Stromal cell of bone marrow (primary cell): ENCODE measurements around the gene PSMC3IP.

Experiments
- DNase-seq: peaks from one replicate; pipeline ENCODE4 v3.0.0-alpha.2; 2012; ENCODE audit warnings: low read depth

Gene PSMC3IP

GRCh38 chr17:42537826-42538451, 39.6 kb downstream of the PSMC3IP start:
- DNase-seq, result no peak

DNA sequence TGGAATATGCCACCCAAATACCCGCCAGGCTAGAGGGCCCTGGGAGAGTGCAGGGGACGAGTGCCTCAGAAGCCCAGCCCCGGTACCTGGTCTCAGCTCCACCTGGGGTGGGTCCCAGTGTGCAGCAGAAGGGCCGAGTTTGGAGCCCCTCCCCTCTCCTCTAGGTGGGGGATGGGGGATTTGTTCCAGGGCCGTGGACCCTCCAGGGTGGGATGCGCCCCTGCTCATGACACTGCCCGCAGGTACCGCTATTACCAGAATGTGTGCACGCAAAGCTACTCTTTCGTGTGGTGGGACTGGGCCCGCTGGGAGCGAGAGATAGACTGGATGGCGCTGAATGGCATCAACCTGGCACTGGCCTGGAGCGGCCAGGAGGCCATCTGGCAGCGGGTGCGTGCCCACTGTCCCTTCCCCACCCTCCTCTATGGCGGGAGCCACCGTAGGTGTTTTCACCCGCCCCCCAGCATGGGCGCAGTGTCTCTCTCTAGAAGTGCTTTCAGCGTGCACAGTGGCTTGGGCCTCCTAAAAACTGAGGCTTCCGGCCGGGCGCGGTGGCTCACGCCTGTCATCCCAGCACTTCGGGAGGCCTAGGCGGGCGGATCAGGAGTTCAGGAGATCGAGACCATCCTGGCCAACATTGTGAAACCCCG, 40.2 kb downstream of the PSMC3IP start:
- no peak for DNase-seq

GRCh38 chr17:42536372-42537155, 41.0 kb downstream of the PSMC3IP start:
- DNase-seq, result no peak

DNA sequence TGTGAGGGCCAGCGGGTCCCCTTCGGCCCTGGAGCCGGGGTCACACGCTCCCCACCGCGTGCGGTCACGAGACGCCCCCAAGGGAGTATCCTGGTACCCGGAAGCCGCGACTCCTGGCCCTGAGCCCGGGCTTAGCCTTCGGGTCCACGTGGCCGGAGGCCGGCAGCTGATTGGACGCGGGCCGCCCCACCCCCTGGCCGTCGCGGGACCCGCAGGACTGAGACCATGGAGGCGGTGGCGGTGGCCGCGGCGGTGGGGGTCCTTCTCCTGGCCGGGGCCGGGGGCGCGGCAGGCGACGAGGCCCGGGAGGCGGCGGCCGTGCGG, 41.5 kb downstream of the PSMC3IP start, which contains the start of gene NAGLU:
Gene NAGLU, plus strand, starts transcription at position 194 of the 324 bp plus-strand sequence. Its CDS starts 32 bp downstream, at position 226.
- DNase-seq, result peak; percentile 76

DNA sequence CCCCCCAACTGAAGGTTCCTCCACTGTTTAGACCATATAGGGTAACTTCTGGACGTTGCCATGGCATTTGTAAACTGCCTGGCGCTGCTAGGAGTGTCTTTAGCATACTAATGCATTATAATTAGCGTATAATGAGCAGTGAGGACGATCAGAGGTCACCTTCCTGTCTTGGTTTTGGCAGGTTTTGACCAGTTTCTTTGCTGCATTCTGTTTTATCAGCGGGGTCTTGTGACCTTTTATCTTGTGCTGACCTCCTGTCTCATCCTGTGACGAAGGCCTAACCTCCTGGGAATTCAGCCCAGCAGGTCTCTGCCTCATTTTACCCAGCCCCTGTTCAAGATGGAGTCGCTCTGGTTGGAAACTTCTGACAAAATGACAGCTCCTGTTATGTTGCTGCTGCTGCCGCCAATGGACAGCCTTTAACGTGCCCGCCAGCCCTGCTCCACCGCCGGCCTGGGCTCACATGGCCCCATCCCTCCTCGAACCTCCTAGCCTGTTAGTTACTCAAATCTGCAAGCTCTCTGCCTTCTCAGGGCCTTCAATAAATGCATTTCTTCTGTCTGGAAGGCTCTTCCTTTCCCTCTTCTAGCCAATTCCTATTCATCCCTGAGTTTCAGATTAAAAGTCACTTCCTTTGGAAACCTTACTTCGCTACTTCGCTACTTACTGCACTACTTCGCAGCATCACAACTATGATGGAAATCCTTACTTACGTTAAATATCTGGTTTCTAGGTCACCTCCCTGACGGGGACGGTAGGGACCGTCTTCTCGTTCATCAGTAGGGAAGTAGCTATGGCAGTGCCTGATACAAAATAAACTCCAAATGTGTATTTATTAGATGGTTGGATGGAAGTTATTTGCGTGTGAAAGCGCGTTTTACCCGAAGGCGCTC, 42.1 kb downstream of the PSMC3IP start:
- DNase-seq, result no peak

DNA sequence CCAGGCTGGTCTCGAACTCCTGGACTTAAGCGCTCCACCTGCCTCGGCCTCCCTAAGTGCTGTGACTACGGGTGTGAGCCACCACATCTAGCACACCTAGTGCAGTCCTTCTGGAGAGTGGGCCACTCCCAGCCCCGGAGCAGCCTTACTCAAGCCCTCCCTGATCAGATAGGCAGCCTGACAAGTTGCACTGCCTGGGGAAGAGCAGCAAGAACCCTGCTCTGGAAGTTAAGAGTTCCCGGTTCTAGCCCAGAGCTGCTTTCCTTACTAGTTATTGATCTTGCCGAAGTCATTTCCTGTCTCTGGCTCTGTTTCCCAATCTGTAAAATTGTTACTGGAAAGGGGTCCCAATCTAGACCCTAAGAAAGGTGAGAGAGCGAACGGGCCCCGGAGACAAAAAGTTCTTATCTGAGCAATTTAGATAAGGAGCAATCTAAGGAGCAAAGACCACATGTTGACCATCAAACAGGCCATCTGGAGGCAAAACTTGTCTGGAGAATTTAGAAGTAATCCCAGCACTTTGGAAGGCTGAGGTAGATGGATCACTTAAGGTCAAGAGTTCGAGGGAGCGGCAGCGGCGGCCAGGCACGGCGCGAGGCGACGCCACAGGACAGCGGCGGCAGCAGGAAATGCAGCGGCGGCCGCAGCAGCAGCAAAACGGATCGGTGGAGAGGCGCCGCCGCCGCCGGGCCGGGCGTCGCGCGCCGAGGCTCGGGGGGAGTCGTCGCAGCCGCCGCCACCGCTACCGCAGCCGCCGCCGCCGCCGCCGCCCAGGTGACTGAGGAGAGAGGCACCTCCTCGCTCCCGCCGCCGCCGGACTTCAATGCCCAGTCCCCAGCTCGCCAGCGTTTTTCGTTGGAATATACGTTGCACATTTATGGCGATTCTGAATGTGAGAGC, 45.8 kb downstream of the PSMC3IP start:
- DNase-seq, result no peak

DNA sequence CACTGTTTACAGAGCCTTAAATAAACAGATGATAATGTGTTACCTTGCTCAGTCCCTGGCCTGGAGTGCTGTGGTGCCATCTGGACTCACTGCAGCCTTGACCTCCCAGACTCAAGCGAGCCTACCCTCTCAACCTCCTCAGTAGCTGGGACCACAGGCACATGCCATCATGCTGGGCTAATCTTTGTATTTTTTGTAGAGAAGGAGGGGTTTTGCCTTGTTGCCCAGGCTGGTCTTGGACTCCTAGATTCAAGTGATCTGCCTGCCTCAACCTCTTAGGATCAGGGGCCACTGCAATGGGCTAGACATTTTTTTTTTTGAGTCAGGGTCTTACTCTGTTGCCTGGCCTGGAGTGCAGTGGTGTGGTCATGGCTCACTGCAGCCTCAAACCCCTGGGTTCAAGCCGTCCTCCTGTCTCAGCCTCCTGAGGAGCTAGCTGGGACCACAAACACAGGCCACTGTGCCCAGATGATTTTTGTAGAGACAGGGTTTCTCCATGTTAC, 46.5 kb downstream of the PSMC3IP start:
- no peak for DNase-seq

DNA sequence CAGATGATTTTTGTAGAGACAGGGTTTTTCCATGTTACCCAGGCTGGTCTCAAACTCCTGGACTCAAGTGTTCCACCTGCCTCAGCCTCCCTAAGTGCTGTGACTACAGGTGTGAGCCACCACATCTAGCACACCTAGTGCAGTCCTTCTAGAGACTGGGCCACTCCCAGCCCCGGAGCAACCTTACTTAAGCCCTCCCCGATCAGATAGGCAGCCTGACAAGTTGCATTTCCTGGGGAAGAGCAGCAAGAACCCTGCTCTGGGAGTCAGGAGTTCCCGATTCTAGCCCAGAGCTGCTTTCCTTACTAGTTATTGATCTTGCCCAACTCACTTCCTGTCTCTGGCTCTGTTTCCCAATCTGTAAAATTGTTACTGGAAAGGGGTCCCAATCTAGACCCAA, 48.5 kb downstream of the PSMC3IP start:
- DNase-seq, result no peak

DNA sequence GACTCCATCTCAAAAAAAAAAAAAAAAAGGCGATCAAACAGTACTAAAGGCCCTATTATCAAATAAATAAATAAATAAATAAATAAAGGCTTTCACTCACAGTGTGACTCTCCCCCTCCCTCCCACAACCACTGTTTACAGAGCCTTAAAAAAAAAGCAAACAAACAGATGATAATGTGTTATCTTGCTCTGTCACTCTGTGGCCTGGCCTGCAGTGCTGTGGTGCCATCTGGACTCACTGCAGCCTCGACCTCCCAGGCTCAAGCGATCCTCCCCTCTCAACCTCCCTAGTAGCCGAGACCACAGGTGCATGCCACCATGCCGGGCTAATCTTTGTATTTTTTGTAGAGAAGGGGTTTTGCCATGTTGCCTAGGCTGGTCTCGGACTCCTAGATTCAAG, 49.6 kb downstream of the PSMC3IP start:
- no peak for DNase-seq

DNA sequence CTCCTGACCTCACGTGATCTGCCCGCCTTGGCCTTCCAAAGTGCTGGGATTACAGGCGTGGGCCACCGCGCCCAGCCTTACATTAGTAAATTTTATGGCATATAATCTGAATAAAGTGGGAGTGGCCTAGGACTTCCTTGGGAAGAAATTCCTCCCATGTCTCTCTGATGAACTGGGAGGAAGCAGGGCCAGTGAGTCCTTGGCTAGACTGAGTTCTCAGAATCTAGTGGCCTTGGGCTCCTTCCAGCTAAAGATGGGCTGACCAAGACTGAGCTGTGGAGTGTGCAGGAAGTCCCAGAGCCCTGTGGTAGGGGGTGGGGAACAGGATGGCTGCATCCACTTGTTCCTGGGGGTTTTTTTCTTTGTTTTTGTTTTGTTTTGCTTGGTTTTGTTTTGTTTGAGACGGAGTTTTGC, 51.5 kb downstream of the PSMC3IP start:
- no peak for DNase-seq

- no peak for DNase-seq
Observed at GRCh38 chr17:42525221-42525620, 52.3 kb downstream of the PSMC3IP start.

DNA sequence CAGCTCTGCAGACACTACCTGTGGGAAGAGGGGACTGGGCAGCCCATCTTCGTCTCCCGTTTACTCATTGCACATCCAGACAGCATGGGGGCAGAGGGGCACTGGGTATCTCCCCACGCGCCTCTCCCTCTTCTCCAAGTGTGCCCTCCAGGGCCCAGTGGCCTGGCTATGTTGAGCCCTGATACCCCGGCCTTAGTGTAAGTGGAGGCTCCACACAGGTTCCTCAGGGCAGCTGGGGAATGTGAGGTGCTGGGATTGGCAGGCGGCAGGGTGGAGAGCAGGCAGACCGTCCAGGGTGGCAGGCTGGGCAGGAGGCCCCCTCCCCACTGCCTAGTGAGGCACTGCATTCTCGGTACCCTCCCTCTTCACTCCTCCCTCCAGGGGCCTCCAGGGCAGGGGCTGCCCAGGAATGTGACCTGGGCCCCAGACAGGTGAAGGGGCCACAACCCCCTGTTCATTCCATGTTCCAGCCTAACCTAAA, 54.7 kb downstream of the PSMC3IP start:
- no peak for DNase-seq
